PC-3 (cell line): ENCODE measurements around the gene BCAS3. TPM values are rescaled to one million over a fixed set of nuclear protein-coding genes. Genes with fewer than 3 reads are reported as not detected.
"Not testable (repeated sequence)": the region's sequence is repeated elsewhere in the genome, so short reads cannot be mapped to it uniquely, and the experiment has no call there.

Source experiments
- ATAC-seq: fragments of 200-7000 bp; cut with Tn5 transposase; 2 replicates; pipeline ENCODE4 v1.9.1; 2020; ENCODE audit warnings: mild to moderate bottlenecking, moderate library complexity
- BruUV-seq: library from RNA; stranded (reverse); fragments of 400-500 nt; replicated peaks from 2 replicates; lab custom pipeline; 2021; lab: Mats Ljungman, UMichigan
- CTCF ChIA-PET: fragments of 300-600 bp; sonication (Branson Sonifier 250); formaldehyde crosslinking; loops from one replicate; lab custom pipeline; 2022; ENCODE audit warnings: antibody characterized with exemption; lab: Charles Lee
- POLR2A ChIA-PET: fragments of 300-600 bp; sonication (Branson Sonifier 250); formaldehyde crosslinking; loops from one replicate; lab custom pipeline; 2022; ENCODE audit warnings: antibody characterized with exemption; ENCODE audit not compliant: unreplicated experiment; lab: Charles Lee
- DNase-seq: peaks from one replicate; pipeline ENCODE4 v3.0.0-alpha.2; 2015
- H2AFZ ChIP-seq: fragments of 300-600 bp; sonication (generic); 2 replicates; pipeline ENCODE4 v1.6.0; 2016; ENCODE audit warnings: antibody characterized with exemption, low read length
- H3F3A ChIP-seq: fragments of 300-600 bp; sonication (generic); one replicate; pipeline ENCODE4 v1.6.0; 2017; ENCODE audit warnings: antibody characterized with exemption, low read length, control low read depth, mild to moderate bottlenecking; ENCODE audit not compliant: unreplicated experiment
- H3K27ac ChIP-seq: fragments of 300-600 bp; sonication (generic); 2 replicates; pipeline ENCODE4 v1.5.1; 2016; ENCODE audit warnings: mild to moderate bottlenecking, low read length
- H3K27me3 ChIP-seq: fragments of 300-600 bp; sonication (generic); 2 replicates; pipeline ENCODE4 v1.6.1; 2016; ENCODE audit warnings: low read length, mixed read lengths
- H3K36me3 ChIP-seq: fragments of 300-600 bp; sonication (generic); 2 replicates; pipeline ENCODE4 v1.6.1; 2016; ENCODE audit warnings: low read depth, mixed run types, low read length, mixed read lengths
- H3K4me1 ChIP-seq: fragments of 300-600 bp; sonication (generic); 2 replicates; pipeline ENCODE4 v1.5.1; 2016; ENCODE audit warnings: low read length; ENCODE audit not compliant: insufficient read depth
- H3K4me2 ChIP-seq: fragments of 300-600 bp; sonication (generic); 2 replicates; pipeline ENCODE4 v1.6.0; 2016; ENCODE audit warnings: low read length
- H3K4me3 ChIP-seq: fragments of 300-600 bp; sonication (generic); 2 replicates; pipeline ENCODE4 v1.5.1; 2016; ENCODE audit warnings: mild to moderate bottlenecking, low read length, mixed read lengths
- H3K79me2 ChIP-seq: fragments of 300-600 bp; sonication (generic); 2 replicates; pipeline ENCODE4 v1.6.1; 2017; ENCODE audit warnings: low read length, mixed read lengths
- H3K9ac ChIP-seq: fragments of 300-600 bp; sonication (generic); 2 replicates; pipeline ENCODE4 v1.6.0; 2016; ENCODE audit warnings: mild to moderate bottlenecking, low read length
- H3K9me2 ChIP-seq: fragments of 300-600 bp; sonication (generic); replicated peaks from 2 replicates; pipeline ENCODE4 v1.6.1; 2016; ENCODE audit warnings: mixed run types, low read length, mixed read lengths
- H3K9me3 ChIP-seq: fragments of 300-600 bp; sonication (generic); 2 replicates; pipeline ENCODE4 v1.6.1; 2016; ENCODE audit warnings: low read length, mixed read lengths
- H4K20me1 ChIP-seq: fragments of 300-600 bp; sonication (generic); 2 replicates; pipeline ENCODE4 v1.6.1; 2016; ENCODE audit warnings: low read length, mixed read lengths
- CTCF ChIP-seq: fragments of 300-600 bp; sonication (generic); conservative IDR thresholded peaks from 2 replicates; pipeline ENCODE4 v1.5.1; 2017; ENCODE audit warnings: antibody characterized with exemption, low read depth, mild to moderate bottlenecking, low read length
- EZH2 ChIP-seq: fragments of 300-600 bp; sonication (generic); IDR thresholded peaks from one replicate; pipeline ENCODE4 v1.6.1; 2017; ENCODE audit warnings: antibody characterized with exemption, mild to moderate bottlenecking, low read length; ENCODE audit not compliant: unreplicated experiment
- EZH2phosphoT487 ChIP-seq: fragments of 300-600 bp; sonication (generic); IDR thresholded peaks from 2 replicates; pipeline ENCODE4 v1.6.1; 2018; ENCODE audit warnings: mild to moderate bottlenecking, antibody characterized with exemption, low read length, borderline replicate concordance
- intact Hi-C: fragments of 100-400 bp; cut with micrococcal nuclease; formaldehyde crosslinking; loops from 2 replicates; pipeline ENCODE4 v1.9.0; 2023
- total RNA-seq: library from RNA; depleted of rRNA; stranded (reverse); fragments of >200 nt; gene quantifications from 2 replicates; pipeline ENCODE4 v1.2.3, GENCODE V29; 2014

Gene BCAS3
- total RNA-seq, 1 experiment from 2014 or later = 25.9 TPM

GRCh38 chr17:61042348-61042747 lies 364.7 kb downstream of the BCAS3 start:
- H3K4me3 ChIP-seq, H3K79me2 ChIP-seq, H3K27me3 ChIP-seq, H2AFZ ChIP-seq, H3F3A ChIP-seq, H3K27ac ChIP-seq, H3K9me2 ChIP-seq, H3K4me1 ChIP-seq, ATAC-seq, H3K9ac ChIP-seq, BruUV-seq, POLR2A ChIA-PET, H4K20me1 ChIP-seq, H3K9me3 ChIP-seq, H3K4me2 ChIP-seq, intact Hi-C loops, H3K36me3 ChIP-seq, CTCF ChIA-PET: not testable (repeated sequence)
- peak; percentile 46 for TF ChIP-seq CTCF
- DNase-seq = peak; percentile 14

- H3K9ac ChIP-seq = no peak overlapping the region
- H3K36me3 ChIP-seq = no peaks in the 10 kb centered on the region
- intact Hi-C loops = no loop called here
- TF ChIP-seq CTCF (no peak), EZH2 (no peak), EZH2phosphoT487 (no peak)
- no peaks in the 10 kb centered on the region for H4K20me1 ChIP-seq
- CTCF ChIA-PET = no interaction called here
- H3K27ac ChIP-seq = no peak overlapping the region
- POLR2A ChIA-PET = no interaction called here
- no peaks in the 10 kb centered on the region for H3K9me3 ChIP-seq
- H3K27me3 ChIP-seq = no peaks in the 10 kb centered on the region
- no peaks in the 10 kb centered on the region for H3K4me1 ChIP-seq
- H3F3A ChIP-seq = no peaks in the 10 kb centered on the region
- no peaks in the 10 kb centered on the region for H3K79me2 ChIP-seq
- ATAC-seq (no peak), DNase-seq (no peak)
- no TSS peak for BruUV-seq
- no peak overlapping the region for H2AFZ ChIP-seq
- H3K4me2 ChIP-seq = no peak overlapping the region
- H3K9me2 ChIP-seq = no peaks in the 10 kb centered on the region
- no peak overlapping the region for H3K4me3 ChIP-seq
Measured at GRCh38 chr17:61047515-61047914, 369.9 kb downstream of the BCAS3 start.

GRCh38 chr17:61048376-61049106 lies 370.9 kb downstream of the BCAS3 start:
- ChIA-PET CTCF (no interaction called here), POLR2A (interaction anchor here (0.5 kb wide), 1 partner anchor 1373 kb away, joined by 3 read pairs; no protein-coding TSS in a partner anchor)
- H3K27ac ChIP-seq = no peak overlapping the region
- no peak for TF ChIP-seq EZH2
- no peak for TF ChIP-seq EZH2phosphoT487
- TF ChIP-seq CTCF = no peak
- no peak for ATAC-seq
- H3K4me1 ChIP-seq = 0 out of 2 replicates have a peak, but pooled peaks cover 6% of the 10 kb centered on the region
- H3K36me3 ChIP-seq = no peaks in the 10 kb centered on the region
- no peak overlapping the region for H3K4me2 ChIP-seq
- no peak overlapping the region for H3K9ac ChIP-seq
- DNase-seq = no peak
- no peaks in the 10 kb centered on the region for H3F3A ChIP-seq
- no peaks in the 10 kb centered on the region for H3K9me3 ChIP-seq
- no peak overlapping the region for H3K4me3 ChIP-seq
- no peaks in the 10 kb centered on the region for H3K9me2 ChIP-seq
- no peaks in the 10 kb centered on the region for H3K27me3 ChIP-seq
- no peaks in the 10 kb centered on the region for H4K20me1 ChIP-seq
- intact Hi-C loops = no loop called here
- no peak overlapping the region for H2AFZ ChIP-seq
- no peaks in the 10 kb centered on the region for H3K79me2 ChIP-seq
- BruUV-seq = no TSS peak
